Measurements from ENCODE around the gene TLR10. TPM values are rescaled to one million over a fixed set of nuclear protein-coding genes. Genes with fewer than 3 reads are reported as not detected.

Gene TLR10
- polyA plus RNA-seq, 1 of the 3 experiments (the other 2 are of a cell fraction): not detected

DNA sequence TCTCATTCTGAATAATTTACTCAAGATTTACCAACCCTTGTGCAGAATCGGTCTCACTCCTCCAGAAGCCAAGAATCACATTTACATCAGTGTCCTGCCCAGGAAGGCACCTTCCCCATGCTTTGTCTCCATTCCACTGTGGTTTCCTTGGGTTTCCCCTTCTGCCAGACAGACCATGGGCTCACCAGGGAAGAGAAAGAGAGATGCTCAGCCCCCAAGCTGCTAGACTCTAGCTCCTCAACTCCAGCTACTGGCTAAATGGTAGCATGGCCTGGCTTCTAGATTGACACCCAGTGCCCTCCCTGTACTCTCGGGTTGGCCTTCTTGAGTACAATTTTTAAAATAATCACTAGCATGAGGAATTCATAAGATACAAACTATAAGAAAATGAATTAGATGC, 12.9 kb downstream of the TLR10 start (continued):
- TF ChIP-seq, protein P1, sequence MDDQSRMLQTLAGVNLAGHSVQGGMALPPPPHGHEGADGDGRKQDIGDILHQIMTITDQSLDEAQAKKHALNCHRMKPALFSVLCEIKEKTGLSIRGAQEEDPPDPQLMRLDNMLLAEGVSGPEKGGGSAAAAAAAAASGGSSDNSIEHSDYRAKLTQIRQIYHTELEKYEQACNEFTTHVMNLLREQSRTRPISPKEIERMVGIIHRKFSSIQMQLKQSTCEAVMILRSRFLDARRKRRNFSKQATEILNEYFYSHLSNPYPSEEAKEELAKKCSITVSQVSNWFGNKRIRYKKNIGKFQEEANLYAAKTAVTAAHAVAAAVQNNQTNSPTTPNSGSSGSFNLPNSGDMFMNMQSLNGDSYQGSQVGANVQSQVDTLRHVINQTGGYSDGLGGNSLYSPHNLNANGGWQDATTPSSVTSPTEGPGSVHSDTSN (IDR thresholded peaks at IDR 0.05): no peak
- no peak for TF ChIP-seq EP300 (IDR thresholded peaks at IDR 0.05; ENCODE audit: borderline replicate concordance in 1 of 2, low read depth in 1 of 2, low read length in 1 of 2)
- TF ChIP-seq TEAD4 (IDR thresholded peaks at IDR 0.05; ENCODE audit: borderline replicate concordance, insufficient read depth): no peak
- TF ChIP-seq, protein P2, sequence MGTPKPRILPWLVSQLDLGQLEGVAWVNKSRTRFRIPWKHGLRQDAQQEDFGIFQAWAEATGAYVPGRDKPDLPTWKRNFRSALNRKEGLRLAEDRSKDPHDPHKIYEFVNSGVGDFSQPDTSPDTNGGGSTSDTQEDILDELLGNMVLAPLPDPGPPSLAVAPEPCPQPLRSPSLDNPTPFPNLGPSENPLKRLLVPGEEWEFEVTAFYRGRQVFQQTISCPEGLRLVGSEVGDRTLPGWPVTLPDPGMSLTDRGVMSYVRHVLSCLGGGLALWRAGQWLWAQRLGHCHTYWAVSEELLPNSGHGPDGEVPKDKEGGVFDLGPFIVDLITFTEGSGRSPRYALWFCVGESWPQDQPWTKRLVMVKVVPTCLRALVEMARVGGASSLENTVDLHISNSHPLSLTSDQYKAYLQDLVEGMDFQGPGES (IDR thresholded peaks at IDR 0.05; ENCODE audit: low read depth, low read length): no peak
- TF ChIP-seq TCF12 (IDR thresholded peaks at IDR 0.05): no peak
- TF ChIP-seq TAF1 (IDR thresholded peaks at IDR 0.05; ENCODE audit: borderline replicate concordance, low read depth, low read length): no peak

DNA sequence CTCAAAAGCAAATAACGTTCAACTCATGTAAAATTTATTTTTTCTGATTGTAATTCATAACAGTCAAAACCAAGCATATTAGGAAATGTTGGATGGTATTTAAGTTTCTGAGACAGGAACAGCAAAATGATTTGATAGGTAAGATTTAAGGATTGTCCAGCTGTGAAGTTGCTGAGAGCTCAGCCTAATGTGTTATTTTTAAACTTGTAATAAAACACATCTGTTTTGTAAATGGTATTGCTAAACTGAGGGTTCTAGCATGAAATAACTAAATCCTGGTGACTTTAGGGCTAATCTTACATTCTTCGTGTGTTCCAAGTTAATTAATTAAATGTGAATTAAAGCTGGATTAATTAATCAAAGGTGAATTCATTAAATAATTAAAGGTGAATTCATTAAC, 13.3 kb downstream of the TLR10 start:
- TF ChIP-seq SMC3 (IDR thresholded peaks at IDR 0.05; ENCODE audit: low read depth, low read length): no peak
- TF ChIP-seq, protein P2 (IDR thresholded peaks at IDR 0.05; ENCODE audit: low read depth, low read length): no peak
- TF ChIP-seq RAD21 (IDR thresholded peaks at IDR 0.05; ENCODE audit: low read length): no peak
- no peak for TF ChIP-seq JUND (IDR thresholded peaks at IDR 0.05)
- TF ChIP-seq POLR2AphosphoS5 (IDR thresholded peaks at IDR 0.05; ENCODE audit: low read depth, low read length): no peak
- no peak for TF ChIP-seq RXRA (IDR thresholded peaks at IDR 0.05; ENCODE audit: borderline replicate concordance, low read depth)
- no peak for TF ChIP-seq GABPA (IDR thresholded peaks at IDR 0.05; ENCODE audit: low read depth)
- no peak for TF ChIP-seq GATA2 (CRISPR knock-in tag; IDR thresholded peaks at IDR 0.05)
- TF ChIP-seq TCF12 (IDR thresholded peaks at IDR 0.05): no peak
- TF ChIP-seq, protein P3, sequence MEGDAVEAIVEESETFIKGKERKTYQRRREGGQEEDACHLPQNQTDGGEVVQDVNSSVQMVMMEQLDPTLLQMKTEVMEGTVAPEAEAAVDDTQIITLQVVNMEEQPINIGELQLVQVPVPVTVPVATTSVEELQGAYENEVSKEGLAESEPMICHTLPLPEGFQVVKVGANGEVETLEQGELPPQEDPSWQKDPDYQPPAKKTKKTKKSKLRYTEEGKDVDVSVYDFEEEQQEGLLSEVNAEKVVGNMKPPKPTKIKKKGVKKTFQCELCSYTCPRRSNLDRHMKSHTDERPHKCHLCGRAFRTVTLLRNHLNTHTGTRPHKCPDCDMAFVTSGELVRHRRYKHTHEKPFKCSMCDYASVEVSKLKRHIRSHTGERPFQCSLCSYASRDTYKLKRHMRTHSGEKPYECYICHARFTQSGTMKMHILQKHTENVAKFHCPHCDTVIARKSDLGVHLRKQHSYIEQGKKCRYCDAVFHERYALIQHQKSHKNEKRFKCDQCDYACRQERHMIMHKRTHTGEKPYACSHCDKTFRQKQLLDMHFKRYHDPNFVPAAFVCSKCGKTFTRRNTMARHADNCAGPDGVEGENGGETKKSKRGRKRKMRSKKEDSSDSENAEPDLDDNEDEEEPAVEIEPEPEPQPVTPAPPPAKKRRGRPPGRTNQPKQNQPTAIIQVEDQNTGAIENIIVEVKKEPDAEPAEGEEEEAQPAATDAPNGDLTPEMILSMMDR (IDR thresholded peaks at IDR 0.05): no peak
- no peak overlapping the region for H3K4me2 ChIP-seq
- no peak overlapping the region for H3K9ac ChIP-seq
- H3F3A ChIP-seq (replicated peaks; ENCODE audit: insufficient read depth): no peaks in the 10 kb centered on the region
- 25% methylated on average over 2 of the region's 2 CpGs for WGBS (ENCODE audit: low lambda C conversion rate)
- ChIA-PET POLR2A (no interaction called here), CTCF (interaction anchor here (1.3 to 4.5 kb wide), 5 partner anchors 10 to 590 kb away, joined by 3 to 37 read pairs (median 6); partner anchors contain the start of genes TLR1 and TLR10)
- no peak for DNase-seq
- peak overlapping the region; percentile 36; the same call in 1 of the 2 replicates for H2AFZ ChIP-seq (ENCODE audit: low read depth)
- no peaks in the 10 kb centered on the region for H3K9me2 ChIP-seq
- H3K79me2 ChIP-seq (ENCODE audit: insufficient read depth): no peaks in the 10 kb centered on the region
- no peaks in the 10 kb centered on the region; the same call in 1 of the 2 replicates for H3K27me3 ChIP-seq (ENCODE audit: insufficient read depth)
- no peak overlapping the region for H3K27ac ChIP-seq (ENCODE audit: low read depth in 2 of 2, low read length in 1 of 2)
- H3K9me3 ChIP-seq: no peaks in the 10 kb centered on the region
- no peaks in the 10 kb centered on the region for H3K36me3 ChIP-seq (replicated peaks in 1 of 2; ENCODE audit: control insufficient read depth in 1 of 2, insufficient read depth in 2 of 2, low read length in 1 of 2)
- H3K4me1 ChIP-seq (ENCODE audit: control insufficient read depth in 1 of 2, insufficient read depth in 2 of 2, low read depth in 1 of 2, low read length in 1 of 2): no peaks in the 10 kb centered on the region
- H4K20me1 ChIP-seq (ENCODE audit: insufficient read depth): no peaks in the 10 kb centered on the region
- H3K4me3 ChIP-seq (ENCODE audit: low read depth in 2 of 2, low read length in 1 of 2): no peak overlapping the region

All from SK-N-SH (cell line).